Measurements from ENCODE around the gene ATP6V1B1.

DNA sequence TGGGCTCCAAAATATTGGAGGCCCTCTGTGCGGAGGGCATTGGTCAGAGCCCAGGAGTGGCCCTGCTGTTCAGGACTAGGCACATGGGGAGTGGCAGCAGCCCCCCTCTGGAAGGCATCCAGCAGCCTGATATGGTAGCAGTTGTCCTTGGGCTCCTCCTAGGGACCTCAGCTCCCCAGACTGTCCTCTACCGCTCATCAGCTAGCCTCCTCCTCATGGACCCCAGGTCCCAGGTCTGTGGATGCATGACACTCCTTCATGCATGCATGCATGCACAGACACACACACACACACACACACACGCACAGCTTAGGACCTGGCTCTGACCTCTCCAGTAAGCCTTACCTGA, 15.4 kb upstream of the ATP6V1B1 start:
- TF ChIP-seq, protein P1, sequence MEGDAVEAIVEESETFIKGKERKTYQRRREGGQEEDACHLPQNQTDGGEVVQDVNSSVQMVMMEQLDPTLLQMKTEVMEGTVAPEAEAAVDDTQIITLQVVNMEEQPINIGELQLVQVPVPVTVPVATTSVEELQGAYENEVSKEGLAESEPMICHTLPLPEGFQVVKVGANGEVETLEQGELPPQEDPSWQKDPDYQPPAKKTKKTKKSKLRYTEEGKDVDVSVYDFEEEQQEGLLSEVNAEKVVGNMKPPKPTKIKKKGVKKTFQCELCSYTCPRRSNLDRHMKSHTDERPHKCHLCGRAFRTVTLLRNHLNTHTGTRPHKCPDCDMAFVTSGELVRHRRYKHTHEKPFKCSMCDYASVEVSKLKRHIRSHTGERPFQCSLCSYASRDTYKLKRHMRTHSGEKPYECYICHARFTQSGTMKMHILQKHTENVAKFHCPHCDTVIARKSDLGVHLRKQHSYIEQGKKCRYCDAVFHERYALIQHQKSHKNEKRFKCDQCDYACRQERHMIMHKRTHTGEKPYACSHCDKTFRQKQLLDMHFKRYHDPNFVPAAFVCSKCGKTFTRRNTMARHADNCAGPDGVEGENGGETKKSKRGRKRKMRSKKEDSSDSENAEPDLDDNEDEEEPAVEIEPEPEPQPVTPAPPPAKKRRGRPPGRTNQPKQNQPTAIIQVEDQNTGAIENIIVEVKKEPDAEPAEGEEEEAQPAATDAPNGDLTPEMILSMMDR (conservative IDR thresholded peaks at IDR 0.05; ENCODE audit: low read depth, low read length), result no peak
- TF ChIP-seq EZH2 (IDR thresholded peaks at IDR 0.05; ENCODE audit: low read length, unreplicated experiment) (no peak), EZH2phosphoT487 (IDR thresholded peaks at IDR 0.05; ENCODE audit: borderline replicate concordance, low read length) (no peak)

Data from PC-3 (cell line).